Cardiac fibroblast (primary cell): Measurements from ENCODE around the gene CAMSAP1.

Experiments
- DNase-seq, 2 donors: peaks; one replicate each; pipeline versions ENCODE4 v3.0.0 to v3.0.0-alpha.2; 2010; ENCODE audit warnings: low read depth in 2 of 2
- H3K4me3 ChIP-seq, 2 donors: replicated peaks in 1 of 2; 1 replicate in 1 of 2; 2 replicates in 1 of 2; pipeline ENCODE4 v1.5.1; 2011; ENCODE audit warnings: low read depth in 2 of 2, low read length in 2 of 2, mild to moderate bottlenecking in 2 of 2, moderate library complexity in 1 of 2
- CTCF ChIP-seq: IDR thresholded peaks from one replicate; pipeline ENCODE4 v1.5.1; 2011; ENCODE audit warnings: low read depth, mild to moderate bottlenecking, low read length, inconsistent platforms

Gene CAMSAP1

GRCh38 chr9:135815830-135816650 lies 91.3 kb downstream of the CAMSAP1 start:
- DNase-seq, result no peak
- no peak for TF ChIP-seq CTCF
- H3K4me3 ChIP-seq, result no peak overlapping the region

GRCh38 chr9:135815413-135815812 lies 91.9 kb downstream of the CAMSAP1 start:
- DNase-seq, result no peak
- H3K4me3 ChIP-seq, result no peak overlapping the region
- TF ChIP-seq CTCF, result no peak

- DNase-seq, result no peak
- TF ChIP-seq CTCF, result no peak
- no peak overlapping the region for H3K4me3 ChIP-seq
Observed at GRCh38 chr9:135814421-135815095, 92.8 kb downstream of the CAMSAP1 start.

- no peak for DNase-seq
- no peak for TF ChIP-seq CTCF
- H3K4me3 ChIP-seq, result no peak overlapping the region
Observed at GRCh38 chr9:135813671-135814290, 93.6 kb downstream of the CAMSAP1 start.

GRCh38 chr9:135812961-135813360 lies 94.4 kb downstream of the CAMSAP1 start:
- no peak for DNase-seq
- H3K4me3 ChIP-seq, result no peak overlapping the region
- no peak for TF ChIP-seq CTCF

- no peak overlapping the region for H3K4me3 ChIP-seq
- no peak for TF ChIP-seq CTCF
- DNase-seq, result peak in 1 of 2 donors; percentile 7
Observed at GRCh38 chr9:135811801-135812200, 95.5 kb downstream of the CAMSAP1 start.
